HG03520 (cell line): ENCODE data around the gene MYO15A.

ENCODE experiments used
- ATAC-seq: cut with Tn5 transposase; IDR thresholded peaks from one replicate; pipeline ENCODE4 v1.9.1; 2021; ENCODE audit warnings: mild to moderate bottlenecking, moderate library complexity; ENCODE audit not compliant: unreplicated experiment

Gene MYO15A

DNA sequence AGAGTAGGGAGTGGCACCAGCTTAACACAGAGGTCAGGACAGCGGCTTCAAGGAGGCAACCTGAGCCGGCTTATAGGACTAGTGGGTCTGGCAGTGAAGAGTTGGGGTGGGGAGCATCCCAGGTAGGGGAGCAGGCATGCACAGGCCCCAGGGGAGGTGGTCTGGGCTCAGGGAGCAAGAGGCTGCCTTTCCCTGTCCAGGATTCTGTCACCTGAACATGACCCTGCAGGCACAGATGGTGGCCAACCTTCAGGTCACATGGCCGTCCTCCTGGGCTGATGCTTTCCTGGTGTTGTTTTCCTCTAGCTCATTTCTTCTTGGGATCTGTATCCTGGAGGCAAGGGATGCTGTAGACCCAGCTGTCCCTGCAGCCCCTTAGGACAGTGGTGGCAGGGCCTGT, 3.5 kb upstream of the MYO15A start:
- ATAC-seq, result no peak

DNA sequence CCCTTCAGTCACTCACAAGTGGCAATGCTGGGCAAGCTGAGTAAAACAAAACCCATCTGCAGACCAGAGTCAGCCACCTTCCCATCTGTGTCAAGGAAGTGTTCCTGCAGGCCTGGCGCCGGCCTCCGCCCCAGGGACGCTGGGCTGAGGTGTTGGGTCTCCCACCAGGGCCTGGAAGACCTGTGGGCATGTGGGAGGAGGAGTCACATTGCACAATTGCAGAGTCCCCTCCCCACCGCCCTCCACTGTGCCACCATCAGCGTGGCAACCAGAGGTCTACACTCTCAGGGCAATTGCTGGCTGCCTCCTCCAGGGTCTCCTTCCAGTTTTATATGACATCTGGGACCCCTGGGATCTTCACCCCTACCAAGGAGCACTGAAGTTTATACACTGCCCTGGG, 3.0 kb upstream of the MYO15A start:
- ATAC-seq, result no peak

DNA sequence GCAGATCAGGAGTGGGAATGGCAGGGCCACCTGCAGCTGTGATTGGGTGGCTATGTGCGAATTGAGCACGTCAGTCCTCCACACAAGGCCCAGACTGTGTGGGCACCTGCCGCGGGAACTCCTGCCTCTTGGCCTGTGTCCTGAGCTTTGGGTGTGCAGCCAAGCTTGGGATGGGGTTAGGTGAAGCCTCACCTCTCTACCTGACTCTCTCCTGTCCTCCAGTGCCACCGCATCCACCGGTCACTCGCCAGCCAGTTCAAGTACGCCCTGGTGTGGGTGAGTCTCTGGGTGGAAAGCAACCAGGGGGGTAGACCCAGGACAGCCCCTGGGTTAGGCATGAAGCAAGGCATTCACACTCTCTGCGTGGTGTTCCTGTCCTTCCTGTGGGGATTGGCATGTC, 2.3 kb upstream of the MYO15A start:
- ATAC-seq, result no peak

DNA sequence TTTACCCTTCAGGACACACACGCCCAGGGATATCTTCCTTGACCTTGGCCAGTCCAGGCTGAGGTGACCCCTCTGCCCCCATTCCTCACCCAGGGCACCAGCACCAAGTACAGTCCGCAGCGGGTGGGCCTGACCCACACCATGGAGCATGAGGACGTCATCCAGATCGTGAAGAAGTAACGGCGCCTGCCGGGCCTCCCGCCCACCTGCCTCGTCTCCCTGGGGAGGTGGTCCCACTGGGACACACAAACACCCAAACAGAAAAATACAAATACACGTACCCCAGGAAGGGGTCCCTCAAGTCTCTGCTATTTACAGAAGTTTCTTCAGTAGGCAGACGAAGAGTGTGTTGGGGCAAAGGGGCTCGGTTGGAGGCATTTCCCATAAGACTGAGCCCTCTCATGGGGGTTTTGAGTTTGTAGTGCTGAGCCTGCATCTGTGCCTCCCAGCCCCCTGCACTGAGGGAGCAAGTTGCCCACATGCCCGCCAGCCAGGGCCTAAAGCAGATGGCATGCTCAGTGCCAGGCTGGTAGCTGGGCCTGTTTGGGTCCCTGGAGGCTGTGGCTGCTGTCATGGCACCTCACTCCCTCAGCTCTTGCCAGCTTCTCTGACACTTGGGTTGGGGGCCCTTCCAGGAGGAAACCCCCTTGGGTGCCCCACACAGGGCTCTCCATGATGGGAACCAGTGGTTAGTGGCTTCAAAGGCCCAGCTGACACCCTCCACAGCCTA, 1.3 kb upstream of the MYO15A start:
- no peak for ATAC-seq

DNA sequence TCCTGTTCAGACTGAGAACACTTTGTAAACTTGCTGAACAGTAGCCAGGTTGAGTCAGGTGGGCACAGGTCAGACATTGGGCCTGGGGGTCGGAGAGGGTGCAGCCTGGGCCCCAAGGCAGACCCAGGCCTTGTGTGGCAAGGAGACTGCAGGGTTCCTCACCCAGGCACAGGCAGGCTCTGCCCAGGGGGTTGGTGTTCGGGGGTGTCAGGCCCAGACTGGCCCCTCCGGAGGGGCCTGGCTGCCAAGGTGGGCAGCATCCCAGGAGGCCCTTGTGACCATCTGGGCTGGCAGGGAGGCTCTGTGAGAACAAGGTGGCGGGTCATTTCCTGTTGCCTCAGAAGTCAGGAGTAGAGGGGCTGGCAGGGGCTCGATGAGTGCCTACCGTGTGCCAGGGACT, 585 bp upstream of the MYO15A start:
- no peak for ATAC-seq

DNA sequence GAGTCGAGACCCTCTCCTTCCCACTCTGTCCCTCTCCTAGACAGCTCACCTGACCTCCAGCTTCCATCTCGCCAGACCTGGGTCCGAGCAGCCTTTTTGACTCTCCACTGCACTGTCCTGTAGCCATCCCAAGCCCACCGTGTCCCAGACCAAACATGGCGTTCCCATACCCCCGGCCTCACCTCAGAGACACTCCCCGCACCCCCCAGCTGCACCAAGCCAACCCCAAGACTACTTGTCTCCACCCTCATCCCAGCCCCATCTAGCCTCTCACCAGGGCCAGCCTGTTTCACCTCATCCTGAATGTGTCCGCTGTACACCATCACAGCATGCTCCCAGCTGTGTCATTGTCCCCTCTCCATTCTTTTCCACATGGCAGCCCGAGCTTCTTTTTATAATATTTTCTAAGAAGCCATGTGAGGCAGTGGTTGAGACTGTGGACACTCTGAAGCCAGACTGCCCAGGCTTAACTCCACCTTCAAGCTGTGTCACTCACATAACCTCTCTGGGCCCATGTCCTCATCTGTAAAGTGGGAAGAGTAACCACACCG, 1.5 kb downstream of the MYO15A start:
- no peak for ATAC-seq

DNA sequence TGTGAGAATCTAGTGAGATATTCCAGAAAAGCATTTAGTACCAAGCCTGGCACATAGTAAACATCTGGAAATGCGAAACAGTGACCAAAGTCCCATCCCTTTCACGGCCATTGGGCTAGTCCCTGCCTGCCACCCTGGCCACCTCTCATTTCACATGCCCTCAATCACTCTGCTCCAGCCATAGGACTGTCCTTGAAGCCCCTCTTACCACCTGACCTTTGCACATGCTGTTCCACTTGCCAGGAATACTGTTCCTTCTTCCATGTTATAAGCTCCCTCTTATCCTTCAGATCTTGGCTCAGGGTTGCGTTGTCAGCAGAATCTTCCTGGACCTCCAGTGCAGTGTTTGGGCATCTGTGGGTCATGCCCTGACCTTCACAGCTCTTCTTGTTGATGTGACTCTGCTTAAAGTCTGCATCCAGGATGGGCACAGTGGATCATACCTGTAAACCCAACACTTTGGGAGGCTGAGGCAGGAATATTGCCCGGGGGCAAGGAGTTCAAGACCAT, 2.1 kb downstream of the MYO15A start:
- no peak for ATAC-seq

DNA sequence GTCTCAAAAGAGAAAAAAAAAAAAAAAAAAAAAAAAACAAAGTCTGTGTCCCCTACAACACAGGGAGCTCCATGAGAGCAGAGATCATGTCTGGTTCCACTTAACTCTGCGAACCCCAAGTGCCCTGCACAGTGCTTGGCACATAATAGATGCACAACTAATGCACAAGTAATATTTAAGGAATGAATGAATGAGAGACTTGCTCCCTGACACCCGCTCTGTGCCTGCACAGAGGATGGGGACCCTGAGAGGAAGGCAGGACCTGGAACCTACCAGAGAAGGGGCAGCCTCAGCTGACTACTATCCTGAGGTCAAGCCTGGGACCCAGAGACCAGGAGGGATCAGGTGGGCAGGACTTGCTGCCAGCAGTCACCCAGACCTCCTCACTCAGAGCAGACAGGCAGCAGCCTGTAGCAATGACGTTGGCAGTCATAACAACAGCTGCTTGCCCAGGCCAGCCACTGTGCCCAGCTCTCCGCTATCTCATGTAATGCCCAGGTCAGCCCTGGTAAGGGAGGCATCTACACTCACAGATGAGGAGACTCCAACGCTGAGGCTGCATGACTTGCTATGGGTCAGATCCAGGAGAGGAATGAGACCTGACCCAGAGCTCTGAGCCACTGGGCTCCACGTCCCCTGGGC, 2.9 kb downstream of the MYO15A start:
- no peak for ATAC-seq

DNA sequence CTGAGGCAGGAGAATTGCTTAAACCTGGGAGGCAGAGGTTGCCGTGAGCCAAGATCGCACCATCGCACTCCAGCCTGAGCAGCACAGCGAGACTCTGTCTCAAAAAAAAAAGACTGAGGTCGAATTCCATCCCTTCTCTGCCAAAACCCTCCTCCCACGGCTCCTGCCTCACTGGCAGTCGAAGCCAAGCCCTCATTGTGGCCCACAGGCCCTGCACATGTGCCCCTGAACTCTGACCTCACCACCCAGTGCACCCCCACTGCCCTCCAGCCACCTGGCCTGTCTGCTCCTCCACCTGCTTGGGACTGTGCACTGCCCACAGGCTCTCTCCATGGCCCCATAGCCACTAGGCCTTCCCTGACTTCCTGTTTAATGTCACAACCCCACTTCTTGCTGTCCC, 7.0 kb downstream of the MYO15A start:
- ATAC-seq, result no peak

DNA sequence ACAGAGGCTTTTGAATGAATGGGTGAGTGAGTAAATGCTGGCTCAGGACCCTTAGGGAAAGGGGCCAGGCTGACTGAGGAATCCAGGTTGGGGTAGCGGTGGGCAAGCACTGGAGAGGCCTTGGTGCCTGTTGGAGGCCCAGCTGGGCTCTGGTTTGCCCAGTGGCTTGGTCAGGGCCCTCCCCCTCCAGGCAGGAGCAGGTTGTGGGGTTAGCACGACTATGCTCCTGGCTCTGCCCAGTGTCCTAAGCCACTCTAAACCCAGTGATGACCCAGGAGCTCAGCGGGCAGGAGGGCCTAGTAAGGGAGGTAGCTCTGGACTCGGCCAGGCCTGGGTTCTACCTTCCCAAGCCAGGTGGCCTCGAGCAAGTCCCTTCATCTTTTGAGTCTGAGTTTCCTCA, 7.5 kb downstream of the MYO15A start:
- no peak for ATAC-seq

DNA sequence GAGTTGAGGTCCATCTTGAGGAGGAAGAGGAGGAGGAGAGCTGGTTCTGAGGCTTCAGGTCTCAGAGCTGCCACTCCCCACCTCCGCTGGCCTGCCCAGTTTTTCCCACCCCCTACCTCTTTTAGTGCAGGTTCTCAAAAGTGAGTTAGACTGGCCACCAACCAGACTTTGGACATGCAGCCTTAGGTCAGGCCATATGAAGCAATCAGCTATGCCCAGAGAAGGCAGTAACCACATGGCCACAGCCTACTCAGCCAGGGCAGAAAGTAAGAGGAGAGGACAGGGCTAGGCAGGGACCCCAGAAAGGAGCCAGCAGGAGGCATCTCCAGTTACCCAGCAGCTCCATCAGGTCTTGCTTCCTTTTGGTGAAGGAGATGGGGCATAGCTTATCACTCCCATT, 9.0 kb downstream of the MYO15A start:
- no peak for ATAC-seq

DNA sequence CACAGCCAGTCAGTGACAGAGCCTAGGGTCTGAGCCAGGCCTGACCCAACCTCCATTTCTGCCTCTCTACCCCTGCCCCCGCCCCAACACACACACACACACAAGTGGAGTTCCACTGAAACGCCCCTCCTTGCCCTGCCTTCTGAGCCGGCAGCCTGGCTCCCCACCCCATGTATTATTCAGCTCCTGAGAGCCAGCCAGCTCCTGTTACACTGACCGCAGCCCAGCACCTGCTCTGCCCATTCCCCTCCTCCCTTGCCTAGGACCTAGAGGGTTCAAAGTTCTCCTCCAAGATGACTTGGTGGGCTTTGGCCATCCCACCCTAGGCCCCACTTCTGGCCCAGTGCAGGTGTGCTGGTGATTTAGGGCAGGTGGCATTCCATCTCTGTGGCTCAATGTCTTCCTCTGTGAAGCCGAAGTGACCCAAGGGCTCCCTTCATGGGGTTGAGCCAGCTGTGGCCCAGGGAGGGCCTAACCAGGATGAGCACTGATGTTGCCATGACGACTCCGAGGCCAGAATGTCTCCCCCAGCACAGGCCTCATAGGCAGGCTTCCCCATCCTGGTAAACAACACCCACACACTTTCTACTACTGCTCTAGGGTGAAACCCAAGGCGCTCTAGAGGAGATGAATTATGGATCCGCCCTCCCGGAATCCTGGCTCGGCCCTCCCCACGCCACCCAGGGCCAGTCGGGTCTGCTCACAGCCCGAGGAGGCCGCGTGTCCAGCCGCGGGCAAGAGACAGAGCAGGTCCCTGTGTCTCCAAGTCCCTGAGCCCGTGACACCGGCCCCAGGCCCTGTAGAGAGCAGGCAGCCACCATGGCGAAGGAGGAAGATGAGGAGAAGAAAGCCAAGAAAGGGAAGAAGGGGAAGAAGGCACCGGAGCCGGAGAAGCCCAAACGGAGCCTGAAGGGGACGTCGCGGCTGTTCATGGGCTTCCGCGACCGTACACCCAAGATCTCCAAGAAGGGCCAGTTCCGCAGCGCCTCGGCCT, 9.7 kb downstream of the MYO15A start:
- ATAC-seq, result no peak

DNA sequence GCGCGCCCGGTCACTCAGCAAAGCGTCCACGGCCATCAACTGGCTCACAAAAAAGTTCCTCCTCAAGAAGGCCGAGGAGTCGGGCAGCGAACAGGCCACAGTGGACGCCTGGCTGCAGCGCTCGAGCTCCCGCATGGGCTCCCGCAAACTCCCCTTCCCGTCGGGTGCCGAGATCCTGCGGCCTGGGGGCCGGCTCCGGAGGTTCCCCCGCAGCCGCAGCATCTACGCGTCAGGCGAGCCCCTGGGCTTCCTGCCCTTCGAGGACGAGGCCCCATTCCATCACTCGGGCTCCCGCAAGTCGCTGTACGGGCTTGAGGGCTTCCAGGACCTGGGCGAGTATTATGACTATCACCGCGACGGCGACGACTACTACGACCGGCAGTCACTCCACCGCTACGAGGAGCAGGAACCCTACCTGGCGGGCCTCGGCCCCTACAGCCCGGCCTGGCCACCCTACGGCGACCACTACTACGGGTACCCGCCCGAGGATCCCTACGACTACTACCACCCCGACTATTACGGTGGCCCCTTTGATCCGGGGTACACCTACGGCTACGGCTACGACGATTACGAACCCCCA, 10.7 kb downstream of the MYO15A start:
- ATAC-seq, result no peak

DNA sequence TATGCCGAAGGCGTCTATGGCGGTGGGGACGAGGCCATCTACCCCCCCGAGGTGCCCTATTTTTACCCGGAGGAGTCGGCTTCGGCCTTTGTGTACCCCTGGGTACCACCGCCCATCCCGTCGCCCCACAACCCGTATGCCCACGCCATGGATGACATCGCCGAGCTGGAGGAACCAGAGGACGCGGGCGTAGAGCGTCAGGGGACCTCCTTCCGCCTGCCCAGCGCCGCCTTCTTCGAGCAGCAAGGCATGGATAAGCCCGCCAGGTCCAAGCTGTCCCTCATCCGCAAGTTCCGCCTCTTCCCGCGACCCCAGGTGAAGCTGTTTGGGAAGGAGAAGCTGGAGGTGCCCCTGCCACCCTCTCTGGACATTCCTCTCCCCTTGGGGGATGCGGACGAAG, 11.4 kb downstream of the MYO15A start:
- no peak for ATAC-seq

DNA sequence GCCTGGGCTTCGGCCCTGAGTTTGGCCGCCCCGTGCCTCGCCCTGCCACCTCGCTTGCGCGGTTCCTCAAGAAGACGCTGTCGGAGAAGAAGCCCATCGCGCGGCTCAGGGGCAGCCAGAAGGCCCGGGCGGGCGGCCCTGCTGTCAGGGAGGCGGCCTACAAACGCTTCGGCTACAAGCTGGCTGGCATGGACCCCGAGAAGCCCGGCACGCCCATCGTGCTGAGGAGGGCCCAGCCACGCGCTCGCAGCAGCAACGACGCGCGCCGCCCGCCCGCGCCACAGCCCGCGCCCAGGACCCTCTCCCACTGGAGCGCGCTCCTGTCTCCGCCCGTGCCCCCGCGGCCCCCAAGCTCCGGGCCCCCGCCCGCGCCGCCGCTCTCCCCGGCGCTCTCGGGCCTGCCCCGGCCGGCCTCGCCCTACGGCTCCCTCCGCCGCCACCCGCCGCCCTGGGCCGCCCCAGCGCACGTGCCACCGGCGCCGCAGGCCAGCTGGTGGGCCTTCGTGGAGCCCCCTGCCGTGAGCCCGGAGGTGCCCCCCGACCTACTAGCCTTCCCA, 12.0 kb downstream of the MYO15A start:
- no peak for ATAC-seq

DNA sequence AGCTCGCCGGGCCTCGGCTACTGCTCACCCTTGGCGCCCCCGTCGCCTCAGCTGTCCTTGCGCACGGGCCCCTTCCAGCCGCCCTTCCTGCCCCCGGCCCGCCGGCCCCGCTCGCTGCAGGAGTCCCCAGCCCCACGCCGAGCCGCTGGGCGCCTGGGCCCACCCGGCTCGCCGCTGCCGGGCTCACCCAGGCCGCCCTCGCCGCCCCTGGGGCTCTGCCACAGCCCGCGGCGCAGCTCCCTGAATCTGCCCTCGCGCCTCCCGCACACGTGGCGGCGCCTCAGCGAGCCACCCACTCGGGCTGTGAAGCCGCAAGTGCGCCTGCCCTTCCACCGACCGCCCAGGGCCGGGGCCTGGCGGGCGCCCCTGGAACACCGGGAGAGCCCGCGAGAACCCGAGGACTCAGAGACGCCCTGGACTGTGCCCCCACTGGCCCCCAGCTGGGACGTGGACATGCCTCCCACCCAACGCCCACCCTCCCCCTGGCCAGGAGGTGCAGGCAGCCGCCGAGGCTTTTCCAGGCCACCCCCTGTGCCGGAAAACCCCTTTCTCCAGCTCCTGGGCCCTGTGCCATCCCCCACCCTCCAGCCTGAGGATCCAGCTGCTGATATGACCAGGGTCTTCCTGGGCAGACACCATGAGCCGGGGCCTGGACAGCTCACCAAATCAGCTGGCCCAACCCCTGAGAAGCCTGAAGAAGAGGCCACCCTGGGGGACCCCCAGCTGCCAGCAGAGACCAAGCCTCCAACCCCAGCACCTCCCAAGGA, 12.8 kb downstream of the MYO15A start:
- ATAC-seq, result no peak

DNA sequence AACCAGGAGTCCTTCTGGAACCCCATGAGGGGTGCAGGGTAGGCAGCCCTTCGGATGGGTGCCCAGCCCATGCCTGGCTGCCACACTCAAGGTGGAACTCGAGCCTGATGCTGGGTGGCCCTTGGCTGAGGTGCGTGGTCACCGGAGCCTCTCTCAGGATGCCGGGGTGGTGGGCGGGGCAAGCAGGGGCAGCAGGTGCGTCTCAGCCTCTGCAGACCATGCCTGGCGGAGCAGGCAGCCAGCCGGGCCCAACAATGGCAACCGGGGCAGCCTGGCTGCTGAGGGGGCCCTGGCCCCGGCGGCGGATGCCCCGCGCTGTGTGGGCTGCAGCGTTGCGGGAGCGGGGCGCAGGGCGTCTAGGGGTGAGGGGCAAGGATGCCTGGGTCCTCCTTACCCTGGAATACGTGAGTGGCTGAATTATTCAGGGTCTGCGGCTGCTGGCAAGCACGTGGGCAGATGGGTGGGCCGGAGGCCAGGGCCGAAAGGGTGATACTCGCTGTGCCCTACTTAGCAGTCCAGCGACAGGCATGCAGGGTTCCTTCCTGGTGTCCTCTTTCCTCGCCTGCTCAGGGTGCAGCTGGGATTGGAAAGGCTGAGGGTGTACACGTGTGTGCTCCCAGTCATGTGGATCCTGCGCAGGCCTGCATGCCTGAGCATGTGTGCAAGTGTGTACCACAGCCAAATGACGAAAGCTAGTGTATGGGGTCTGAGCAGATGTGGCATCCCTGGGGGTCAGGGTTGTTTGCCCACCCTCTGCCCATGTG, 14.6 kb downstream of the MYO15A start:
- no peak for ATAC-seq

DNA sequence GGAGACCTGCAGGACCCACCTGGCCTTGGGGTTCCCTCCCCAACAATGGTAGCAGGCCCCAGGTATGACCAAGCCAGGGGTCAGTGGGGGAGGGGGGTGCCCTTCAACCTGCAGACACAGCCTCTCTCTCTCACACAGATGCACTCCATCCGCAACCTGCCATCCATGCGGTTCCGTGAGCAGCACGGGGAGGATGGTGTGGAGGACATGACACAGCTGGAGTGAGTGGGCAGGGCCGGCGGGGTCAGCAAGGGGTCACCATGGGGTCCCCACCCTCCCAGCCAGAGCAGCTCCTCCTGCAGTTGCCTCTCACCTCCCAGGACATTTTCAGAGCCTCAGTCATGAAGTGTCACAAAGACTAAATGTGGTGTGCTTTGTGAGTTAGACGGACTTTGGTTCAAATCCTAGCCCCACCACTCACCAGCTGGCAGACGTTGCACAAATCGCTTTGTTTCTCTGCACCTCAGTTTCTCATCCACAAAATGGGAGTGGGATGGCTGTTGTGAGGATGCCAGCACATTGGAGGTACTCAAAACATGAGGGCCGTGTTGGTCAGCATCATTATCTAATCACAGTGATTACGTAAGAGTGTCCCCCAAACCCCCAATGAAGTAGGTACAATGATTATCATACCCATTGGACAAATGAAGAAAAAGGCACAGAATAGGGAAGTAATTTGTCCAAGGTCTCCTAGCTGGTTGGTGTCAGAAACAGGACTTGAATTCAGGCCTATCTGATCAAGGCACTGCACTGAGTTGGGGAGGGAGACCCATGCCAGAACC, 16.0 kb downstream of the MYO15A start:
- ATAC-seq, result no peak
